ENCODE results near the gene DYNC1LI1. TPM values are rescaled to one million over a fixed set of nuclear protein-coding genes. Genes with fewer than 3 reads are reported as not detected.

Gene DYNC1LI1
- total and polyA plus RNA-seq, 2 experiments from 2014 or later: 40.8 to 56.4 TPM

DNA sequence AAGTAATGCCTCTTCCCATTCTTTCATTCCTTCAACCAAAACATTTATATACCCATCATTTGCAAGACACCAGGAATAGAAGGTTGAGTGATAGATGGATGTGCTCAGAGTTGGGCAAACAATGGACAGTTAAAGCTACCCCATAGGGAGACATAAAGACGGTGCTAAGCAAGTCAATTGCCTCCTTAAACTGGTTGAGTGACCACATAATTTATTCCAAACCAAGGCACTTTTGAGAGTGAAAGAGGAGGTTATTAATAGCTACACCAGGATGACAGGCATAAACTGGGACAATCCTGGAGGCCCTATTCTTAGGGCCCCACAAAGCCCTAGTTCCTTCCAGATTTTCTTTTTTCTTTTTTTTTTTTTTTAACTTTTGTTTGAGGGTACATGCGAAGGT is 21.4 kb upstream of the DYNC1LI1 start:
- no peaks in the 10 kb centered on the region for H4K20me1 ChIP-seq (ENCODE audit: insufficient read depth, poor library complexity, severe bottlenecking)
- H3K4me2 ChIP-seq: no peak overlapping the region
- no peaks in the 10 kb centered on the region for H3K27me3 ChIP-seq
- 73% methylated on average over 2 of the region's 2 CpGs for WGBS (ENCODE audit: low lambda C conversion rate, missing lambda C conversion rate)
- no peak overlapping the region for H3K27ac ChIP-seq
- H3K79me2 ChIP-seq: no peaks in the 10 kb centered on the region
- H3K4me1 ChIP-seq (ENCODE audit: insufficient read depth): no peaks in the 10 kb centered on the region
- H3K4me3 ChIP-seq: no peak overlapping the region
- H3K36me3 ChIP-seq (replicated peaks; ENCODE audit: insufficient read depth, low read depth): no peaks in the 10 kb centered on the region
- no peaks in the 10 kb centered on the region for H3K9me2 ChIP-seq (replicated peaks; ENCODE audit: insufficient read depth)
- no peaks in the 10 kb centered on the region for H3K9me3 ChIP-seq (ENCODE audit: low read depth)
- TF ChIP-seq, protein P1, sequence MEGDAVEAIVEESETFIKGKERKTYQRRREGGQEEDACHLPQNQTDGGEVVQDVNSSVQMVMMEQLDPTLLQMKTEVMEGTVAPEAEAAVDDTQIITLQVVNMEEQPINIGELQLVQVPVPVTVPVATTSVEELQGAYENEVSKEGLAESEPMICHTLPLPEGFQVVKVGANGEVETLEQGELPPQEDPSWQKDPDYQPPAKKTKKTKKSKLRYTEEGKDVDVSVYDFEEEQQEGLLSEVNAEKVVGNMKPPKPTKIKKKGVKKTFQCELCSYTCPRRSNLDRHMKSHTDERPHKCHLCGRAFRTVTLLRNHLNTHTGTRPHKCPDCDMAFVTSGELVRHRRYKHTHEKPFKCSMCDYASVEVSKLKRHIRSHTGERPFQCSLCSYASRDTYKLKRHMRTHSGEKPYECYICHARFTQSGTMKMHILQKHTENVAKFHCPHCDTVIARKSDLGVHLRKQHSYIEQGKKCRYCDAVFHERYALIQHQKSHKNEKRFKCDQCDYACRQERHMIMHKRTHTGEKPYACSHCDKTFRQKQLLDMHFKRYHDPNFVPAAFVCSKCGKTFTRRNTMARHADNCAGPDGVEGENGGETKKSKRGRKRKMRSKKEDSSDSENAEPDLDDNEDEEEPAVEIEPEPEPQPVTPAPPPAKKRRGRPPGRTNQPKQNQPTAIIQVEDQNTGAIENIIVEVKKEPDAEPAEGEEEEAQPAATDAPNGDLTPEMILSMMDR (IDR thresholded peaks at IDR 0.05; ENCODE audit: poor library complexity): no peak
- TF ChIP-seq EZH2 (IDR thresholded peaks at IDR 0.05; ENCODE audit: borderline replicate concordance): no peak
- no peak for TF ChIP-seq EZH2phosphoT487 (IDR thresholded peaks at IDR 0.05; ENCODE audit: low read depth, severe bottlenecking, unreplicated experiment)
- H2AFZ ChIP-seq: no peak overlapping the region
- no peak for DNase-seq (ENCODE audit: low spot score)

DNA sequence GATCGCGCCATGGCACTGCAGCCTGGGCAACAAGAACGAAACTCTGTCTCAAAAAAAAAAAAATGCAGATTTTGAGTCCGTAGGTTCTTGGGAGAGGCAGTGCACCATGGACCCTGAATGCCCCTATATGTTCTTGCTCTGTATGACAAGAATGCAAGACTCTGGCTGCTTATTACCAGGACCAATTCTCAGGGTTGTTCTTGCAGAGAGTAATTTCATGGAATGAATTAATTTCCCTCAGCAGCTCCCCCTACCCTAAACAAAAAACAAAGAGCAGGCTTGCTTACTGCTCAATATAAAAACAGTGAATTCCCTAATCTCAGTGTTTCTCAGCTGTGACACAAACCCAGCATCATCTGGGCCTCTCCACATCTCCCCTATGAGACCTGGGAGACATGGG is 20.5 kb upstream of the DYNC1LI1 start:
- Histone ChIP-seq H3K4me3 (no peak overlapping the region), H3K27ac (no peak overlapping the region), H3K79me2 (no peaks in the 10 kb centered on the region), H3K9me2 (replicated peaks; ENCODE audit: insufficient read depth) (no peaks in the 10 kb centered on the region), H3K36me3 (replicated peaks; ENCODE audit: insufficient read depth, low read depth) (no peaks in the 10 kb centered on the region), H2AFZ (no peak overlapping the region), H3K4me2 (no peak overlapping the region), H3K4me1 (ENCODE audit: insufficient read depth) (no peaks in the 10 kb centered on the region), H3K27me3 (no peaks in the 10 kb centered on the region), H3K9me3 (ENCODE audit: low read depth) (no peaks in the 10 kb centered on the region), H4K20me1 (ENCODE audit: insufficient read depth, poor library complexity, severe bottlenecking) (no peaks in the 10 kb centered on the region)
- DNase-seq (ENCODE audit: low spot score): no peak
- TF ChIP-seq EZH2 (IDR thresholded peaks at IDR 0.05; ENCODE audit: borderline replicate concordance) (no peak), EZH2phosphoT487 (IDR thresholded peaks at IDR 0.05; ENCODE audit: low read depth, severe bottlenecking, unreplicated experiment) (no peak)
- TF ChIP-seq, protein P1 (IDR thresholded peaks at IDR 0.05; ENCODE audit: poor library complexity): no peak
- 87% methylated on average over 1 of the region's 4 CpGs for WGBS (ENCODE audit: low lambda C conversion rate, missing lambda C conversion rate)

GRCh38 chr3:32586356-32586755 is 15.7 kb upstream of the DYNC1LI1 start:
- Histone ChIP-seq H3K9me2 (replicated peaks; ENCODE audit: insufficient read depth) (no peaks in the 10 kb centered on the region), H3K36me3 (replicated peaks; ENCODE audit: insufficient read depth, low read depth) (no peaks in the 10 kb centered on the region), H3K27ac (no peak overlapping the region), H3K9me3 (ENCODE audit: low read depth) (no peaks in the 10 kb centered on the region), H3K4me1 (ENCODE audit: insufficient read depth) (no peaks in the 10 kb centered on the region), H3K79me2 (no peaks in the 10 kb centered on the region), H3K4me3 (no peak overlapping the region), H3K27me3 (no peaks in the 10 kb centered on the region), H4K20me1 (ENCODE audit: insufficient read depth, poor library complexity, severe bottlenecking) (no peaks in the 10 kb centered on the region), H3K4me2 (no peak overlapping the region), H2AFZ (no peak overlapping the region)
- TF ChIP-seq EZH2 (IDR thresholded peaks at IDR 0.05; ENCODE audit: borderline replicate concordance) (no peak), EZH2phosphoT487 (IDR thresholded peaks at IDR 0.05; ENCODE audit: low read depth, severe bottlenecking, unreplicated experiment) (no peak)
- TF ChIP-seq, protein P1 (IDR thresholded peaks at IDR 0.05; ENCODE audit: poor library complexity): no peak
- 90% methylated on average over 3 of the region's 3 CpGs for WGBS (ENCODE audit: low lambda C conversion rate, missing lambda C conversion rate)
- no peak for DNase-seq (ENCODE audit: low spot score)

DNA sequence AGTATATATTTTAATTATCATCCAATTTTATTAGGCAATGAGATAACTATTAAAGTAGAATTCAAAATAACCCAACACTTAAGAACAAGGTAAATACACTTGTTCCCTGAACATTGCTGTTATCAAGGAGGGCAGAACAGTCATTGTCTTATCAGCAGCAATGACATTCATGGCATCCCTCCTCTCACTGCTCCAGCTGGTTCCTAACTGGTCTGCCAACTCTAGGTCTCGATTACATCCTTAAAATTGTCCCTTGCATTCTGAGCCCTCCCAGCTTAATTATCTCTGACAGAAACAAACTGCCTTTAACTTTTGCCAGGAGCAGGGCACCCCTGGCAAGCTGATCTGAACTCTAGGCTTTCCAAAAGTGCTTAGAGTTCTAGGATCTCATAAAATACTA is 14.0 kb upstream of the DYNC1LI1 start:
- TF ChIP-seq, protein P1 (IDR thresholded peaks at IDR 0.05; ENCODE audit: poor library complexity): no peak
- TF ChIP-seq EZH2phosphoT487 (IDR thresholded peaks at IDR 0.05; ENCODE audit: low read depth, severe bottlenecking, unreplicated experiment) (no peak), EZH2 (IDR thresholded peaks at IDR 0.05; ENCODE audit: borderline replicate concordance) (no peak)
- Histone ChIP-seq H3K79me2 (no peaks in the 10 kb centered on the region), H3K4me3 (no peak overlapping the region), H3K4me1 (ENCODE audit: insufficient read depth) (no peaks in the 10 kb centered on the region), H3K9me3 (ENCODE audit: low read depth) (no peaks in the 10 kb centered on the region), H2AFZ (no peak overlapping the region), H3K36me3 (replicated peaks; ENCODE audit: insufficient read depth, low read depth) (no peaks in the 10 kb centered on the region), H3K27me3 (no peaks in the 10 kb centered on the region), H3K4me2 (no peak overlapping the region), H3K27ac (no peak overlapping the region), H3K9me2 (replicated peaks; ENCODE audit: insufficient read depth) (no peaks in the 10 kb centered on the region), H4K20me1 (ENCODE audit: insufficient read depth, poor library complexity, severe bottlenecking) (no peaks in the 10 kb centered on the region)
- DNase-seq (ENCODE audit: low spot score): no peak
- WGBS (ENCODE audit: low lambda C conversion rate, missing lambda C conversion rate): 13% methylated on average over 1 of the region's 1 CpG

Data from hepatocyte (in vitro differentiated cells).